Measurements from ENCODE around the gene NKX2-3.

The NKX2-3 gene

DNA sequence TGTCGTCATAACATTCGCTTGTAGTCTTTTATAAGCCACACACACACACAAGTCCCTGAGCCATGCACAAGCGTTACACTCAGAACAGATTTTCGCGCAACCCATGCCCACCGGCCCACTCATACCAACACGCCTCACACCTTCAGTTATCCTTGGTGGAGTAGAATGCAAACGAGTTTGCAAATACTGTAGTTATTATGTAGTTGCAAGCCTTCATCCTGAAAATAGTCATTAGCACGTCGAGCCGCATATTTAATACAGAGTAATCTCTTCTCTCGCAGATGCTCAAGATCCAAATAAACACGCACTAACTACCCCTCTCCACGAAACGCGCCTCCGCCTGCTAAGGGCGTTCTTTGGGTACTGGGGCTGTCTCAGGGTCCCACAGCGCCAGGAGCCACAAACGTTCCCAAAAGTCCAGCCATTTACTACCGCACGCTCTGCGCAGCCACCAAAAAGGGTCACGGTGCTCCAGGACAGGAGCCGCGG, 1.8 kb downstream of the NKX2-3 start:
- Histone ChIP-seq H3K18ac (ENCODE audit: low read length) (no peak overlapping the region), H2AK5ac (ENCODE audit: low read length) (no peak overlapping the region), H3K9ac (ENCODE audit: low read length) (no peak overlapping the region), H3K4ac (ENCODE audit: low read depth, low read length) (no peak overlapping the region), H3K27me3 (ENCODE audit: insufficient read depth, low read length, poor library complexity) (peaks cover 94% of the 10 kb centered on the region), H3K36me3 (ENCODE audit: control insufficient read depth, insufficient read depth, low read length) (no peaks in the 10 kb centered on the region), H2BK5ac (ENCODE audit: low read length) (no peak overlapping the region), H3K23ac (ENCODE audit: low read length) (no peak overlapping the region), H4K5ac (ENCODE audit: low read length) (no peak overlapping the region), H3K4me1 (ENCODE audit: control insufficient read depth, low read depth, low read length) (peaks cover 3% of the 10 kb centered on the region), H2BK15ac (replicated peaks; ENCODE audit: low read depth) (no peak overlapping the region), H3K79me2 (ENCODE audit: control insufficient read depth, insufficient read depth, low read length) (no peaks in the 10 kb centered on the region), H3K4me3 (ENCODE audit: low read length) (no peak overlapping the region), H4K8ac (ENCODE audit: low read depth, low read length) (no peak overlapping the region), H3K27ac (ENCODE audit: low read depth, low read length) (no peak overlapping the region), H3K56ac (ENCODE audit: low read length) (no peak overlapping the region), H3K4me2 (ENCODE audit: low read length) (no peak overlapping the region), H2BK120ac (ENCODE audit: low read depth, low read length) (no peak overlapping the region), H3K79me1 (ENCODE audit: low read length) (no peaks in the 10 kb centered on the region)
- DNase-seq, result no peak
- WGBS (ENCODE audit: extremely low coverage, insufficient coverage, low lambda C conversion rate), result no CpG with 5 or more reads among the region's 26 CpGs

DNA sequence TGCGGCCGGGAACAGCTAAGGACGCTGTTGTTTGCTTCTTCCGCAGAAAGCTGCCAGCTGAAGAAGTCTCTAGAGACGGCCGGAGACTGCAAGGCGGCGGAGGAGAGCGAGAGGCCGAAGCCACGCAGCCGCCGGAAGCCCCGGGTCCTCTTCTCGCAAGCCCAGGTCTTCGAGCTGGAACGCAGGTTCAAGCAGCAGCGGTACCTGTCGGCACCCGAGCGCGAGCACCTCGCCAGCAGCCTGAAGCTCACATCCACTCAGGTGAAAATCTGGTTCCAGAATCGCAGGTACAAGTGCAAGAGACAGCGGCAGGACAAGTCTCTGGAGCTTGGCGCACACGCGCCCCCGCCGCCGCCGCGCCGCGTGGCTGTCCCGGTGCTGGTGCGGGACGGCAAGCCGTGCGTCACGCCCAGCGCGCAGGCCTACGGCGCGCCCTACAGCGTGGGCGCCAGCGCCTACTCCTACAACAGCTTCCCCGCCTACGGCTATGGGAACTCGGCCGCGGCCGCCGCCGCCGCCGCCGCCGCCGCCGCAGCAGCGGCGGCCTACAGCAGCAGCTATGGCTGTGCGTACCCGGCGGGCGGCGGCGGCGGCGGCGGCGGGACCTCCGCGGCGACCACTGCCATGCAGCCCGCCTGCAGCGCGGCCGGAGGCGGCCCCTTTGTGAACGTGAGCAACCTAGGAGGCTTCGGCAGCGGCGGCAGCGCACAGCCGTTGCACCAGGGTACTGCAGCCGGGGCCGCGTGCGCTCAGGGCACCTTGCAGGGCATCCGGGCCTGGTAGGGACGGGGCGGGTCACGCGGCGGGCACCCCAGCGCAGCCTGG, 2.4 kb downstream of the NKX2-3 start:
- H4K5ac ChIP-seq (ENCODE audit: low read length), result no peak overlapping the region
- H2BK15ac ChIP-seq (replicated peaks; ENCODE audit: low read depth), result no peak overlapping the region
- H3K23ac ChIP-seq (ENCODE audit: low read length), result no peak overlapping the region
- H3K18ac ChIP-seq (ENCODE audit: low read length), result no peak overlapping the region
- no peaks in the 10 kb centered on the region for H3K79me2 ChIP-seq (ENCODE audit: control insufficient read depth, insufficient read depth, low read length)
- no peak overlapping the region for H2BK120ac ChIP-seq (ENCODE audit: low read depth, low read length)
- H3K79me1 ChIP-seq (ENCODE audit: low read length), result no peaks in the 10 kb centered on the region
- no peak overlapping the region for H3K4me2 ChIP-seq (ENCODE audit: low read length)
- no peak for DNase-seq
- H3K4ac ChIP-seq (ENCODE audit: low read depth, low read length), result no peak overlapping the region
- no peaks in the 10 kb centered on the region for H3K36me3 ChIP-seq (ENCODE audit: control insufficient read depth, insufficient read depth, low read length)
- peak overlapping the region; percentile 49 for H3K56ac ChIP-seq (ENCODE audit: low read length)
- H3K27me3 ChIP-seq (ENCODE audit: insufficient read depth, low read length, poor library complexity), result peaks cover 91% of the 10 kb centered on the region
- WGBS (ENCODE audit: extremely low coverage, insufficient coverage, low lambda C conversion rate), result no CpG with 5 or more reads among the region's 100 CpGs
- H3K4me3 ChIP-seq (ENCODE audit: low read length), result no peak overlapping the region
- H2AK5ac ChIP-seq (ENCODE audit: low read length), result no peak overlapping the region
- peaks cover 3% of the 10 kb centered on the region for H3K4me1 ChIP-seq (ENCODE audit: control insufficient read depth, low read depth, low read length)
- H2BK5ac ChIP-seq (ENCODE audit: low read length), result no peak overlapping the region
- H3K9ac ChIP-seq (ENCODE audit: low read length), result no peak overlapping the region
- no peak overlapping the region for H3K27ac ChIP-seq (ENCODE audit: low read depth, low read length)
- H4K8ac ChIP-seq (ENCODE audit: low read depth, low read length), result no peak overlapping the region

DNA sequence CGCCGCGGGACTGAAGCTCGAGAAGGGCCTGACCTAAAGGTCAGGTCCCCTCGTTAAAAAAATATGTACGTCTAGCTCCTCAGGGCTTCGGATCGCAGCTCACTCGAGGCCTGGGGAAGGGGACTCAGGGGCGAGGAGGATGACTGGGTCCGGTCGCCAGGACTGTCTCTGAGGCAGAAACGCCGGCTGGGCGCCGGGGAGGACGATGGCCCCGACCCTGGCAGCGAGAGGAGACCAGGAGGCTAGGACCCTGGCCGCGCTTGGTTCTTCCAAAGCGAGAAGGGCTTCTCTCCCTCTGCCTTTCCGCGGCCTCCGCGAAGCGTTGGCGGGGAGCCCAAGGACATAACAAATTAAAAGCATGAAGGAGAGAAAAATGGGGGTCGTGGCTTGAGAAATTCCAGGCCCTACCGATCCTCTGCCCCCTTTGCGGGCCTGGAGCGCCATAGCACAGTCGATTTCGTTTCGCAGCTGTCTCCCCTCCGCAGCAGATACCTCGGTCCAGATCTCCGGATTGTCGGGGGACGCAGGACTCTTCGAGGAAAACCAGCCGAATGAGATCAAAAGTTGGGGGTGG, 3.1 kb downstream of the NKX2-3 start:
- Histone ChIP-seq H3K4me1 (ENCODE audit: control insufficient read depth, low read depth, low read length) (peaks cover 1% of the 10 kb centered on the region), H3K23ac (ENCODE audit: low read length) (no peak overlapping the region), H3K79me1 (ENCODE audit: low read length) (no peaks in the 10 kb centered on the region), H2AK5ac (ENCODE audit: low read length) (no peak overlapping the region), H3K79me2 (ENCODE audit: control insufficient read depth, insufficient read depth, low read length) (no peaks in the 10 kb centered on the region), H3K4me3 (ENCODE audit: low read length) (no peak overlapping the region), H3K9ac (ENCODE audit: low read length) (no peak overlapping the region), H4K8ac (ENCODE audit: low read depth, low read length) (no peak overlapping the region), H3K36me3 (ENCODE audit: control insufficient read depth, insufficient read depth, low read length) (no peaks in the 10 kb centered on the region), H3K4me2 (ENCODE audit: low read length) (no peak overlapping the region), H3K4ac (ENCODE audit: low read depth, low read length) (no peak overlapping the region), H2BK120ac (ENCODE audit: low read depth, low read length) (no peak overlapping the region), H3K27ac (ENCODE audit: low read depth, low read length) (no peak overlapping the region), H2BK15ac (replicated peaks; ENCODE audit: low read depth) (no peak overlapping the region), H4K5ac (ENCODE audit: low read length) (no peak overlapping the region), H2BK5ac (ENCODE audit: low read length) (no peak overlapping the region), H3K18ac (ENCODE audit: low read length) (no peak overlapping the region), H3K56ac (ENCODE audit: low read length) (no peak overlapping the region), H3K27me3 (ENCODE audit: insufficient read depth, low read length, poor library complexity) (peaks cover 91% of the 10 kb centered on the region)
- DNase-seq, result no peak
- no CpG with 5 or more reads among the region's 42 CpGs for WGBS (ENCODE audit: extremely low coverage, insufficient coverage, low lambda C conversion rate)

GRCh38 chr10:99536338-99537085, 3.8 kb downstream of the NKX2-3 start:
- Histone ChIP-seq H3K56ac (ENCODE audit: low read length) (peak overlapping the region; percentile 42), H4K5ac (ENCODE audit: low read length) (no peak overlapping the region), H2BK120ac (ENCODE audit: low read depth, low read length) (no peak overlapping the region), H3K79me1 (ENCODE audit: low read length) (no peaks in the 10 kb centered on the region), H2BK5ac (ENCODE audit: low read length) (no peak overlapping the region), H3K27ac (ENCODE audit: low read depth, low read length) (no peak overlapping the region), H3K36me3 (ENCODE audit: control insufficient read depth, insufficient read depth, low read length) (no peaks in the 10 kb centered on the region), H3K27me3 (ENCODE audit: insufficient read depth, low read length, poor library complexity) (peaks cover 89% of the 10 kb centered on the region), H3K4me3 (ENCODE audit: low read length) (no peak overlapping the region), H3K4me1 (ENCODE audit: control insufficient read depth, low read depth, low read length) (peaks cover 1% of the 10 kb centered on the region), H3K4ac (ENCODE audit: low read depth, low read length) (no peak overlapping the region), H2AK5ac (ENCODE audit: low read length) (no peak overlapping the region), H3K18ac (ENCODE audit: low read length) (no peak overlapping the region), H3K79me2 (ENCODE audit: control insufficient read depth, insufficient read depth, low read length) (no peaks in the 10 kb centered on the region), H3K4me2 (ENCODE audit: low read length) (peak overlapping the region; percentile 31), H2BK15ac (replicated peaks; ENCODE audit: low read depth) (no peak overlapping the region), H4K8ac (ENCODE audit: low read depth, low read length) (no peak overlapping the region), H3K9ac (ENCODE audit: low read length) (peak overlapping the region; percentile 27), H3K23ac (ENCODE audit: low read length) (no peak overlapping the region)
- DNase-seq, result peak; percentile 68
- WGBS (ENCODE audit: extremely low coverage, insufficient coverage, low lambda C conversion rate), result no CpG with 5 or more reads among the region's 40 CpGs

DNA sequence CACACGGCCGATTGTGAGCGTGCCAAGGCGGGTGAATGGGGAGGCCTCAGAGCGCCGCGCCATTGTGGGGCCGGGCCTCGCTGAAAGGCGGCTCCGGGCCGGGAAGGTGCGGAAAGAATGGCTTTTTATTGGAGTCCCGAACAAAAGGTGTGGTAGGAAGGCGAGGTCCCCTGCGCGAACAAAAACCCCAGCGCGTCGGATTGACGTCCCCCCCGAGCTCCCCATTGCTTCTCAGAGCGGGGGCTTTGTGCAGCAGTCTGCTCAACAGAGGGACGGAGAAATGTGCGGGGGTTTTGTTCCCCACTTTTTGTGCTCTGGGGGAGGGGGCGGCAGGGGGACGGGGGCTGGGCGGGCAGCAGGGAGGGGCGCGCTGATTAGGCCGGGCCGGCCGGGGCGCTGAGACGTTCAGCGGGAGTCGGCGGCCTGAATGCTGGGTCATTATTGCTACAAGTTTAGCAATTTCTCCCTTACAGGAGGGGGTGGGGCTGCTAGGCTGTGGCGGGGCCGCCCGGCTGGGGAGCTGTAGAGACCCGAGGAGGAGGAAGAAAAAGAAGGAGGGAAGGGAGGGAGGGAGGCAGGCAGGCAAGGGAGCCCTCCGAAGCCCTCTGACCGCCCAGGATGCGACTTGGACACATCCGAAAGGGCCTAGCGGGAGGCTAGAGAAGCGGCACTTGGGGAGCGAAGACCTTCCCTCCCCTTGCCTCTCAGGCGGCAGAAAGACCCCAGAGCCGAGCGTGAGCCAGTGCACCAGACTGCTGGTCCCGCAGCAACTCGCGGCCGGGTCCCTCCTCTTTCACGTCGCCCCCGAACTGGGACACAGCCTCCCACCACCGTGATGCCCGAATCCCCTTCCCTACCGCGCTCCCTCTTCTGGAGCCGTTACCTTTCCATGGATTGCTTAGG, 4.6 kb downstream of the NKX2-3 start:
- no peak for DNase-seq
- Histone ChIP-seq H3K23ac (ENCODE audit: low read length) (no peak overlapping the region), H4K8ac (ENCODE audit: low read depth, low read length) (no peak overlapping the region), H3K27ac (ENCODE audit: low read depth, low read length) (no peak overlapping the region), H3K4me2 (ENCODE audit: low read length) (peak overlapping the region; percentile 31), H3K56ac (ENCODE audit: low read length) (peak overlapping the region; percentile 42), H2BK15ac (replicated peaks; ENCODE audit: low read depth) (no peak overlapping the region), H2BK5ac (ENCODE audit: low read length) (no peak overlapping the region), H3K27me3 (ENCODE audit: insufficient read depth, low read length, poor library complexity) (peaks cover 85% of the 10 kb centered on the region), H4K5ac (ENCODE audit: low read length) (no peak overlapping the region), H3K36me3 (ENCODE audit: control insufficient read depth, insufficient read depth, low read length) (no peaks in the 10 kb centered on the region), H3K4me3 (ENCODE audit: low read length) (no peak overlapping the region), H3K18ac (ENCODE audit: low read length) (no peak overlapping the region), H3K79me2 (ENCODE audit: control insufficient read depth, insufficient read depth, low read length) (no peaks in the 10 kb centered on the region), H2AK5ac (ENCODE audit: low read length) (no peak overlapping the region), H3K4me1 (ENCODE audit: control insufficient read depth, low read depth, low read length) (peaks cover 1% of the 10 kb centered on the region), H3K4ac (ENCODE audit: low read depth, low read length) (no peak overlapping the region), H3K9ac (ENCODE audit: low read length) (peak overlapping the region; percentile 27), H2BK120ac (ENCODE audit: low read depth, low read length) (no peak overlapping the region), H3K79me1 (ENCODE audit: low read length) (no peaks in the 10 kb centered on the region)
- WGBS (ENCODE audit: extremely low coverage, insufficient coverage, low lambda C conversion rate), result no CpG with 5 or more reads among the region's 64 CpGs

Measured in mesendoderm (in vitro differentiated cells).